GM23338 (cell line): ENCODE measurements around the gene SAMD11. TPM values are rescaled to one million over a fixed set of nuclear protein-coding genes. Genes with fewer than 3 reads are reported as not detected.

ENCODE experiments used
- ATAC-seq: fragments of 200-7000 bp; cut with Tn5 transposase; 3 replicates; pipeline ENCODE4 v1.9.1; 2020
- DNase-seq: peaks from one replicate; pipeline ENCODE4 v3.0.0-alpha.2; 2015; ENCODE audit warnings: low spot score
- H2AFZ ChIP-seq: fragments of 200-600 bp; sonication (generic); 2 replicates; pipeline ENCODE4 v1.8.0; 2016; ENCODE audit warnings: antibody characterized with exemption, mild to moderate bottlenecking, moderate library complexity
- H3F3A ChIP-seq: fragments of 200-600 bp; sonication (generic); replicated peaks from 2 replicates; pipeline ENCODE4 v1.8.0; 2017; ENCODE audit warnings: antibody characterized with exemption, mixed run types, low read depth
- H3K27ac ChIP-seq: fragments of 200-600 bp; sonication (generic); 2 replicates; pipeline ENCODE4 v1.6.1; 2016; ENCODE audit warnings: low read depth
- H3K27me3 ChIP-seq: fragments of 200-600 bp; sonication (generic); 2 replicates; pipeline ENCODE4 v1.8.0; 2016; ENCODE audit warnings: mild to moderate bottlenecking, mixed run types, moderate library complexity; ENCODE audit not compliant: insufficient read depth
- H3K36me3 ChIP-seq: fragments of 200-600 bp; sonication (generic); 2 replicates; pipeline ENCODE4 v1.8.0; 2016; ENCODE audit warnings: mild to moderate bottlenecking; ENCODE audit not compliant: insufficient read depth
- H3K4me1 ChIP-seq: fragments of 200-600 bp; sonication (generic); 2 replicates; pipeline ENCODE4 v1.8.0; 2016; ENCODE audit warnings: mild to moderate bottlenecking, moderate library complexity; ENCODE audit not compliant: insufficient read depth
- H3K4me2 ChIP-seq: fragments of 200-600 bp; sonication (generic); 2 replicates; pipeline ENCODE4 v1.7.1; 2017; ENCODE audit warnings: mixed run types
- H3K4me3 ChIP-seq: fragments of 200-600 bp; sonication (generic); 2 replicates; pipeline ENCODE4 v1.6.1; 2016; ENCODE audit warnings: mixed run types
- H3K79me2 ChIP-seq: fragments of 200-600 bp; sonication (generic); replicated peaks from 2 replicates; pipeline ENCODE4 v1.8.0; 2017; ENCODE audit warnings: mild to moderate bottlenecking; ENCODE audit not compliant: insufficient read depth
- H3K9me2 ChIP-seq: fragments of 200-600 bp; sonication (generic); 2 replicates; pipeline ENCODE4 v1.8.0; 2017; ENCODE audit not compliant: insufficient read depth
- H4K20me1 ChIP-seq: fragments of 200-600 bp; sonication (generic); replicated peaks from 2 replicates; pipeline ENCODE4 v1.8.0; 2017; ENCODE audit warnings: mild to moderate bottlenecking; ENCODE audit not compliant: insufficient read depth
- H3K27ac Mint-ChIP-seq: 2 replicates; pipeline ENCODE4 v1.8.0; 2020; ENCODE audit warnings: inconsistent platforms, mild to moderate bottlenecking, moderate library complexity, mixed read lengths
- H3K27me3 Mint-ChIP-seq: 3 replicates; pipeline ENCODE4 v1.8.0; 2022; ENCODE audit warnings: low read depth, mild to moderate bottlenecking, moderate library complexity, mixed read lengths, inconsistent platforms; ENCODE audit not compliant: insufficient read depth, poor library complexity
- H3K36me3 Mint-ChIP-seq: 3 replicates; pipeline ENCODE4 v1.8.0; 2021; ENCODE audit warnings: low read depth, mild to moderate bottlenecking, inconsistent platforms, moderate library complexity, mixed read lengths
- H3K4me1 Mint-ChIP-seq: 3 replicates; pipeline ENCODE4 v1.8.0; 2020; ENCODE audit warnings: mild to moderate bottlenecking, inconsistent platforms, mixed read lengths
- H3K4me3 Mint-ChIP-seq: 3 replicates; pipeline ENCODE4 v1.8.0; 2021; ENCODE audit warnings: moderate library complexity, mild to moderate bottlenecking, inconsistent platforms, mixed read lengths
- H3K9me3 Mint-ChIP-seq: 3 replicates; pipeline ENCODE4 v1.8.0; 2020; ENCODE audit warnings: moderate library complexity, mild to moderate bottlenecking, inconsistent platforms, mixed read lengths
- CREB1 ChIP-seq: fragments of 250-450 bp; sonication (Bioruptor Pico); IDR thresholded peaks from 2 replicates; pipeline ENCODE4 v1.5.0; 2020; ENCODE audit warnings: low read depth, mild to moderate bottlenecking, moderate library complexity
- EZH2 ChIP-seq: fragments of 200-600 bp; sonication (generic); IDR thresholded peaks from one replicate; pipeline ENCODE4 v1.8.0; 2017; ENCODE audit warnings: antibody characterized with exemption, mild to moderate bottlenecking, low read depth; ENCODE audit not compliant: unreplicated experiment
- POLR2AphosphoS5 ChIP-seq: IDR thresholded peaks from 2 replicates; pipeline ENCODE4 v1.6.1; 2016; ENCODE audit warnings: antibody characterized with exemption, low read depth
- ZNF462 ChIP-seq: fragments of 250-450 bp; sonication (Bioruptor Pico); IDR thresholded peaks from 2 replicates; pipeline ENCODE4 v1.5.0; 2020; ENCODE audit warnings: mild to moderate bottlenecking, moderate library complexity
- polyA plus RNA-seq: library from polyadenylated mRNA; unstranded; fragments of >200 nt; fragmentation: Nextera tagmentation; extraction: Ambion mirVana; gene quantifications from 2 replicates; pipeline ENCODE4 v1.2.1, GENCODE V29; 2016
- total RNA-seq: library from RNA; depleted of rRNA; stranded (reverse); fragments of >200 nt; shearing (Covaris generic); gene quantifications from 2 replicates; pipeline ENCODE4 v1.2.3, GENCODE V29; 2014

Gene SAMD11
- total and polyA plus RNA-seq, 2 experiments from 2014 or later: 0.14 to 0.40 TPM

GRCh38 chr1:925561-926421, 2.1 kb downstream of the SAMD11 start (continued):
- TF ChIP-seq EZH2 (peak; percentile 92), ZNF462 (CRISPR knock-in tag) (no peak), POLR2AphosphoS5 (no peak)

- Mint-ChIP-seq H3K9me3 (no peaks in the 10 kb centered on the region), H3K27ac (no peak overlapping the region), H3K36me3 (no peaks in the 10 kb centered on the region), H3K4me3 (no peak overlapping the region), H3K27me3 (peaks cover 78% of the 10 kb centered on the region), H3K4me1 (peaks cover 15% of the 10 kb centered on the region)
- Histone ChIP-seq H3K27ac (no peak overlapping the region), H3K36me3 (no peaks in the 10 kb centered on the region), H4K20me1 (no peaks in the 10 kb centered on the region; the same call in none of the 2 replicates), H3K4me2 (no peak overlapping the region), H3K9me2 (no peaks in the 10 kb centered on the region), H3F3A (no peaks in the 10 kb centered on the region), H2AFZ (no peak overlapping the region), H3K27me3 (peaks cover 93% of the 10 kb centered on the region), H3K4me1 (0 out of 2 replicates have a peak, but pooled peaks cover 3% of the 10 kb centered on the region), H3K4me3 (no peak overlapping the region), H3K79me2 (no peaks in the 10 kb centered on the region)
- ATAC-seq: no peak
- no peak for DNase-seq
- TF ChIP-seq CREB1 (CRISPR knock-in tag): no peak
Observed at GRCh38 chr1:927234-927633, 3.5 kb downstream of the SAMD11 start.
